Putamen (tissue), 1 donor: Measurements from ENCODE around the gene IFI27L2.
"Not testable (repeated sequence)": the region's sequence is repeated elsewhere in the genome, so short reads cannot be mapped to it uniquely, and the experiment has no call there.

ENCODE experiments used
- DNase-seq: peaks from one replicate; pipeline ENCODE4 v3.0.0-alpha.2; 2016; ENCODE audit warnings: low spot score

Gene IFI27L2

DNA sequence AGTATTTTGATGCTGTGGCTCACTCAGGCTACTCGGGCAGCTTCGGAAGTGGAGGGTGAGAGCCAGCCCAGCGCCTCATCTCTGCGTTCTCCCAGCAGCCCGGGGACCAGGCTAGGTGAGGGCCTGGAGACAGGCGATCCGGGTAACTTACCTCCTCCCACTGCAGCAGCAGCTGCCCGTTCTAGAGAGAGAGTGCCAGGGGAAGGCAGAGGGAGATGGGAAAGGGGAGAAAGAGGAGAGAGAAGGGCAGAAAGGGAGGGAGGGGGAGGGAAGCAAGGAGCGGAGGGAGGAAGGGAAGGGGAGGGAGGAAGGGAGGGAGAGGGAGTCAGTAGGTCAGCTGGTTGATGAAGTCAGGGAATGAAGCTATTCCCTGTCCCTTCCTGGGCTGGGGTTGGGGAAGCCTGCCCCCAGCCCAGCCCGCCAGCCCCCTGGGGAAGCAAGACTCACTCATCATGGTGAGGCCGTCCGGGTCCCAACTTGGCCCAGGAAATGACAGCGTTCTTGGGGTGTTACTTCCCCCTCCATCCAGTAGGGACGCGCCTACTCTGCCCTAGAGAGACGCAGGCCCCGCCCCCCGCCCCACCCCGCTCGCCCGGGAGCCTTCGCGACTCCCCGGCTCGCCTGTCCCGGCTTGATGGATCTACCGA lies at the start of gene IFI27L2:
IFI27L2 (minus strand) TSS at position 494 of the 647 bp plus-strand sequence; CDS start at position 454, 40 bp downstream.
- peak; percentile 86 for DNase-seq

- no peak for DNase-seq
Observed at GRCh38 chr14:94177806-94178205, 48.4 kb upstream of the IFI27L2 start.

DNA sequence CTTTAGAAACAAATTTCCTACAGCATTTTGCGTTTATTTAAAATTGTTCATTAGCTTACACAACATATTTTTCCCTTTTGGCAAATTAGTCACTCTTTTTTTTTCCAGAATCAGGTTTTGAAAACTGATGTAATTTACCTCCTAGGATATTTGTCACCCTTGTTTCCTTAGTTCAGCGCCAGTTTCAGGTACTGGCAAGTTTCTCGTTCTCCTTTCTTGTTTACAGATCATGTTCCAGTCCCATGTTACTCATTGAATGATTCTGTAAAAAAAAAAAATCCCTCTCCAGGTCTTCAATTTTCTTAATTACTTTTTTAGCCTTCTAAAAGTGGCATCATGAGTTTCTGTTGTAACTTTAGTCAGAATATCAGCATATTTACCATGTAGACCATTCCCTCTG lies 47.4 kb upstream of the IFI27L2 start:
- DNase-seq = no peak

- DNase-seq = no peak
Observed at GRCh38 chr14:94175747-94176146, 46.3 kb upstream of the IFI27L2 start.

- DNase-seq = no peak
Observed at GRCh38 chr14:94175011-94175745, 45.8 kb upstream of the IFI27L2 start.

DNA sequence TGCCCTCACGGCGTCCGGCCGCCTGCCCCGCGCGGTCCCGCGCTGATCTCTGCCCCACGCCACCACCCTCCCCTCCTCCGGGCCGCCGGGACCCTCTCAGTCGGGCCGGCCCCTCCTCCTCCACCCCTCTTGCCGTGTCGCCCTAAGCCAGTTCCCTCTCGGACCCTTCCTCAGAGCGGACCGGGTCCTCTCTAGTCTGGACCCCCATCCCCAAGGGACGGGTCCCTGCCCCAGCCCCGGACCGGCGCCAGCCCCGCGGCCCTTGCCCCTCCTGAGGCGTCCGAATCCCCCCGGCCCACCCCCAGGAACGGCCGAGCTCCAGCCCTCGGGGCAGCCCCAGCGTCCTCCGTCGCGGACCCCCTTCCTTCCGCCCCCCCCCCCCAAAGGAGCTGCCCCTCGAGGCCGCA lies 45.2 kb upstream of the IFI27L2 start:
- DNase-seq = no peak

GRCh38 chr14:94173885-94174603 lies 44.6 kb upstream of the IFI27L2 start, which contains the start of gene PPP4R4:
TSS of gene PPP4R4 (plus strand) at chr14:94174322. CDS start at chr14:94174466, 144 bp downstream.
- peak; percentile 83 for DNase-seq

DNA sequence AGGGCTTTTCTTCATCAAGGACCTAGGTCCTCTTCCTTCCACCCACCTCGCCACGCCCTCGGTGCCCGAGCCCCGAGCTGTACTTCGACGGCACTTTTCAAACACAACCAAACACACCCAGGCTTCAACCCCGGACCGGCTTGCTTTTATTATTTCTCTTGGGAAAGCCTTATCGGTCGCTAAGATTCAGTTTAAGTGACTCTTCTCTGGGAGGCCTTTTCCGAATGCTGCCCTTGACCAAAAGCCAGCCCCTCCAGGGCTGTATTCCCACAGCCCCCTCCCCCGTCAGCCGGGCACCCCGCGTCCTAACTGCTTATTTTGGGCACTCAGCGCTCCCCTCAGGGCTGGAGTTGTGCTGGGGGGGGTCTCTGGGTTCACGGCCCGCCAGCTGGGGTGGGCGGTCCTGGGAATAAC lies 44.1 kb upstream of the IFI27L2 start:
- DNase-seq = no peak

- no peak for DNase-seq
Observed at GRCh38 chr14:94172545-94172944, 43.1 kb upstream of the IFI27L2 start.

DNA sequence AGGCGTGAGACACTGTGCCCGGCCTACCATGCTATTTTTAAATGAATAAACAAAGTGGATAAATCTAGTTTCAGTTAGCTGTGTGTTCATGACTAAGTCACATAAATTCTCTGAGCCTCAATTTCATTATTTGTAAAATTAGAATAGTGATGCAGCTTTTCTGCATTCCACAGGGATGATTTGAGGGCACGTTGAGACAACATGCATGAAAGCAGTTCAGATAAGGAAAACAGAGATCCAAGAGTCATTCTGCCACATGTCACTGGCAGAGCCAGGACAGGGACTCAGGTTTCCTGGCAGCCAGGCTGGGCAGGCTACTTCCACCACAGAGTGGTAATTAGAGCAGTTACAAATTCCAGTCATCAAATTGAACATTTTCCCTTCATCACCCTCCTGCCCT lies 41.8 kb upstream of the IFI27L2 start:
- no peak for DNase-seq

- no peak for DNase-seq
Observed at GRCh38 chr14:94170136-94170535, 40.7 kb upstream of the IFI27L2 start.

GRCh38 chr14:94165744-94166143 lies 36.3 kb upstream of the IFI27L2 start:
- no peak for DNase-seq

- DNase-seq = peak; percentile 89
Observed at GRCh38 chr14:94164685-94165431, 35.5 kb upstream of the IFI27L2 start.

DNA sequence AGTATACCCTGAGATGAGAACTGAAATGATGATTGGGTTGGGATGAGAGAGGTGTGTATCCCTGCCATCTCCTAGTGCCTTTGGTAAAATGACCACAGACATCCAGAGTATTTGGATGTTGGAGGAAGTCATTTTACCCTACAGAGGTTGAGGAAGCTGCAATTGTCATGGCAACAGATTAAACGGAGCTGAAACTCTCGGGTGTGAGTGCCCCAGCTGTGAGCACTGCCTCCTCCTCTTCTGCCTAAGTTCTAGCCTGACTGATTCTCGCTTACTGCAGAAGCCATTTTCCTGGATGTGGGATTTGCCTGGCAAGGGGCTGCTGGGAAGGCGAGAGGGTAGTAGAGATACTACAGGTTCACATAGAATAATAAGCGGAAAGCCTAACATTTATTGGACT lies 34.4 kb upstream of the IFI27L2 start:
- DNase-seq = no peak

GRCh38 chr14:94162466-94162865 lies 33.1 kb upstream of the IFI27L2 start:
- DNase-seq = no peak

DNA sequence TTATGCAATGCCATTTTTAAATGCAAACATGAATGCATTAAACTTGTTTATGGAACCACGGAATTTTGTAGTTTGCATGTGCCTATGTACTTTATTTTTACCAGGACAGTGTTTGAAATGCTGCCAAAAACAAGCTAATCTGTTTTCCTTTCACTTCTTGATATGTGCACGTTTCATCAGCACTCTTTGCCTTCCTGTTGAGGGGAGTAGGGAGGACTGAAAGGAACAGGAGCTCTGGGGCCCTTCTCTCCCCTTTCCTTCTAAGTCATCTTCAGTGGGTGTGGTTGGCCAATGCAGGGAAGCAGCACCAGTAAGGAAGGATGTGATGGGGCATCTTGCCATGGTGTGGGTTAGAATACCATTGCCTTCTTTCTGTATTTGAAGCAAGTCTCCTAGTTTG lies 32.6 kb upstream of the IFI27L2 start:
- no peak for DNase-seq

DNA sequence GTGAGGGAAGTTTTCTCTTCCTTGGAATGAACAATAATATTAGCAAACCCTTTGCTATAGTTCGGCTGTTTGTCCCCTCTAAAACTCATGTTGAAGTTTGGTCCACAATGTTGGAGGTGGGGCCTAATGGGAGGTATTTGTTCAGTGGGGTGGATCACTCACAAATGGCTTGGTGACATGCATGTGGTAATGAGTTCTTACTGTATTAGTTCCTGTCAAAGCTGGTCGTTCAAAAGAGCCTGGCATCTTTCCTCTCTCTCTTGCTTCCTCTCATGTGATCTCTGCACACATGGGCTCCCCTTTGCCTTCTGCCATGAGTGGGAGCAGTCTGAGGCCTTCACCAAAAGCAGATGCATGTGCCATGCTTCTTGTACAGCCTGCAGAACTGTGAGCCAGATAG lies 31.7 kb upstream of the IFI27L2 start:
- DNase-seq = no peak

DNA sequence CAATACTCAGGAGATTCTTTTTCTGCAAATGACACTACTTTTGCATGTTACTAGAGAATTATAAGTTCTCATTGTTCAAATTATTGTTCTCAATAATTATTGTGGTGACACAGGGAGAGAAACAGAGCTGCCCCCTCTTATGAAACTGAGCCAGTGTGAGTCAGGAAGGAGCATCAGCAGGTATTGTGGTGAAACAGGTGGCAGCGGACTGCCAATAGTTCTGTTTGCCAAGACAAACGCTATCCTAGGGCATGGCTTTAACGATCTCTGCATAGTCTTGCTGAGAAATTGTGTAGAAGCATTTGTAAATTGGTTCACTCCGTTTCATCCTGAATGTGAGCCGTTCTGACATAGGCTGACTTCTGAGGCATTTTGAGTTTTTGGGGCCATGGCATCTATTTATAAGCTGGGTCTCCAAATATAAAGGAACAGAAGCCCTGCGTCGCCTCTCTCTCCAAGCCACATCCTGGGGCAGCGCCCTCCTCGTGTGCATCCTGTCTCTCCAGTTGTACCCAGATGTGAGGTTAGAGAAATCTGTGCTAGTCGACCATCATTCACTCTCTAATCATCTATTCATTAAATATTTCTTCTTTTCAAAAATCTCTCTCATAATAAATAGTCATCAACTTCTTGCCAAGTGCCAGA lies 29.0 kb upstream of the IFI27L2 start:
- DNase-seq = no peak

- DNase-seq = no peak
Observed at GRCh38 chr14:94157197-94157596, 27.8 kb upstream of the IFI27L2 start.

DNA sequence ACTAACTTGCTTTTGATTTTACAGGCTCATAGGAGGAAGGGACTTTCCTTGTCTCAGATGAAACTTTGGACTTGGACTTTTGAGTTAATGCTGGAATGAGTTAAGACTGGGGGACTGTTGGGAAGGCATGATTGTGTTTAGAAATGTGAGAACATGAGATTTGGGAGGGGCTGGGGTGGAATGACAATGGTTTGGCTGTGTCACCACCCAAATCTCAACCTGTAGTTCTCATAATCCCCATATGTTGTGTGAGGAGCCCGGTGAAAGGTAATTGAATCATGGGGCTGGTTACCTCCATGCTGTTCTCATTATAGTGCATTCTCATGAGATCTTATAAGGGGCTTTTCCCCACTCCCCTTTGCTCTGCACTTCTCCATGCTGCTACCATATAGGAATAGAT lies 26.7 kb upstream of the IFI27L2 start:
- not testable (repeated sequence) for DNase-seq

- no peak for DNase-seq
Observed at GRCh38 chr14:94153750-94154342, 24.4 kb upstream of the IFI27L2 start.
